ENCODE measurements around the gene ATRX.

- TF ChIP-seq CTCF (IDR thresholded peaks at IDR 0.05) (no peak), POLR2AphosphoS5 (IDR thresholded peaks at IDR 0.05; ENCODE audit: insufficient read depth in 1 of 2, low read depth in 1 of 2) (no peak)
These were observed 266.3 kb downstream of the ATRX start for GRCh38 chrX:77519765-77520164.
